ENCODE data around the gene CEP170B. TPM values are rescaled to one million over a fixed set of nuclear protein-coding genes. Genes with fewer than 3 reads are reported as not detected.
"Not testable (repeated sequence)": the region's sequence is repeated elsewhere in the genome, so short reads cannot be mapped to it uniquely, and the experiment has no call there.

CEP170B gene
- total RNA-seq: 3.9 and 5.0 TPM in 2 replicates

- intact Hi-C loops (cut with micrococcal nuclease): loop anchor here (1.0 to 5.0 kb wide), 5 partner anchors 11 to 113 kb away; partner anchors contain the start of gene AKT1
Observed at GRCh38 chr14:104865081-104865630, at the start of gene CEP170B. TSS of gene CEP170B (plus strand) at chr14:104865268. CDS start at chr14:104868451, 3,183 bp downstream.

- intact Hi-C loops (cut with micrococcal nuclease): no loop called here
Observed at GRCh38 chr14:104816616-104816884, 48.5 kb upstream of the CEP170B start.

- intact Hi-C loops (cut with micrococcal nuclease): no loop called here
Observed at GRCh38 chr14:104817930-104818713, 46.9 kb upstream of the CEP170B start.

GRCh38 chr14:104818714-104819161 is 46.3 kb upstream of the CEP170B start:
- intact Hi-C loops (cut with micrococcal nuclease): no loop called here

GRCh38 chr14:104819361-104819781 is 45.7 kb upstream of the CEP170B start:
- intact Hi-C loops (cut with micrococcal nuclease): no loop called here

GRCh38 chr14:104820669-104821228 is 44.3 kb upstream of the CEP170B start:
- intact Hi-C loops (cut with micrococcal nuclease): no loop called here

GRCh38 chr14:104821229-104821945 is 43.7 kb upstream of the CEP170B start:
- intact Hi-C loops (cut with micrococcal nuclease): no loop called here

- intact Hi-C loops (cut with micrococcal nuclease): no loop called here
Observed at GRCh38 chr14:104821971-104822608, 43.0 kb upstream of the CEP170B start.

GRCh38 chr14:104822821-104823615 is 42.0 kb upstream of the CEP170B start:
- intact Hi-C loops (cut with micrococcal nuclease): no loop called here

- intact Hi-C loops (cut with micrococcal nuclease): no loop called here
Observed at GRCh38 chr14:104824353-104824997, 40.6 kb upstream of the CEP170B start.

GRCh38 chr14:104826189-104826860 is 38.7 kb upstream of the CEP170B start:
- intact Hi-C loops (cut with micrococcal nuclease): loop anchor here (1.0 kb wide), 3 partner anchors 58 to 102 kb away; partner anchors contain the start of gene ADSS1

GRCh38 chr14:104826861-104827176 is 38.2 kb upstream of the CEP170B start:
- intact Hi-C loops (cut with micrococcal nuclease): loop anchor here (1.0 kb wide), 7 partner anchors 27 to 474 kb away; partner anchors contain the start of genes ADSS1, BRF1 and CEP170B

- intact Hi-C loops (cut with micrococcal nuclease): loop anchor here (1.0 kb wide), 4 partner anchors 27 to 474 kb away; partner anchors contain the start of genes BRF1 and CEP170B
Observed at GRCh38 chr14:104827177-104828055, 37.7 kb upstream of the CEP170B start.

GRCh38 chr14:104830781-104831180 is 34.3 kb upstream of the CEP170B start:
- intact Hi-C loops (cut with micrococcal nuclease): no loop called here

GRCh38 chr14:104836171-104836935 is 28.7 kb upstream of the CEP170B start:
- intact Hi-C loops (cut with micrococcal nuclease): not testable (repeated sequence)

- intact Hi-C loops (cut with micrococcal nuclease): no loop called here
Observed at GRCh38 chr14:104841730-104842129, 23.3 kb upstream of the CEP170B start.

GRCh38 chr14:104843006-104843405 is 22.1 kb upstream of the CEP170B start:
- intact Hi-C loops (cut with micrococcal nuclease): no loop called here
